HEK293T (cell line): ENCODE data around the gene CCL1.

Experiments
- ARNT ChIP-seq: fragments of 450-650 bp; IDR thresholded peaks from 2 replicates; pipeline ENCODE4 v1.6.1; 2017; ENCODE audit warnings: mild to moderate bottlenecking
- FOXK2 ChIP-seq: fragments of 450-650 bp; IDR thresholded peaks from 2 replicates; pipeline ENCODE4 v1.6.1; 2016; ENCODE audit warnings: mild to moderate bottlenecking
- FOXM1 ChIP-seq: fragments of 450-650 bp; IDR thresholded peaks from 2 replicates; pipeline ENCODE4 v1.6.1; 2017; ENCODE audit warnings: mild to moderate bottlenecking, borderline replicate concordance
- LEF1 ChIP-seq: fragments of 450-650 bp; IDR thresholded peaks from 2 replicates; pipeline ENCODE4 v1.6.1; 2017; ENCODE audit warnings: mild to moderate bottlenecking, borderline replicate concordance

- no peak for TF ChIP-seq FOXM1
- no peak for TF ChIP-seq ARNT
- TF ChIP-seq LEF1, result no peak
- no peak for TF ChIP-seq FOXK2
Measured at GRCh38 chr17:34364751-34365150, 1.7 kb upstream of the CCL1 start.
